Fibroblast of skin of left quadriceps (primary cell): ENCODE data around the gene OLFM2.
A peak's percentile ranks its signal among the peaks of the same experiment; 100 is the strongest.
"Not testable (repeated sequence)": the region's sequence is repeated elsewhere in the genome, so short reads cannot be mapped to it uniquely, and the experiment has no call there.

Experiments
- DNase-seq, 2 experiments: peaks; one replicate each; pipeline ENCODE4 v3.0.0-alpha.2; 2013; ENCODE audit warnings: low read depth in 2 of 2

The OLFM2 gene

DNA sequence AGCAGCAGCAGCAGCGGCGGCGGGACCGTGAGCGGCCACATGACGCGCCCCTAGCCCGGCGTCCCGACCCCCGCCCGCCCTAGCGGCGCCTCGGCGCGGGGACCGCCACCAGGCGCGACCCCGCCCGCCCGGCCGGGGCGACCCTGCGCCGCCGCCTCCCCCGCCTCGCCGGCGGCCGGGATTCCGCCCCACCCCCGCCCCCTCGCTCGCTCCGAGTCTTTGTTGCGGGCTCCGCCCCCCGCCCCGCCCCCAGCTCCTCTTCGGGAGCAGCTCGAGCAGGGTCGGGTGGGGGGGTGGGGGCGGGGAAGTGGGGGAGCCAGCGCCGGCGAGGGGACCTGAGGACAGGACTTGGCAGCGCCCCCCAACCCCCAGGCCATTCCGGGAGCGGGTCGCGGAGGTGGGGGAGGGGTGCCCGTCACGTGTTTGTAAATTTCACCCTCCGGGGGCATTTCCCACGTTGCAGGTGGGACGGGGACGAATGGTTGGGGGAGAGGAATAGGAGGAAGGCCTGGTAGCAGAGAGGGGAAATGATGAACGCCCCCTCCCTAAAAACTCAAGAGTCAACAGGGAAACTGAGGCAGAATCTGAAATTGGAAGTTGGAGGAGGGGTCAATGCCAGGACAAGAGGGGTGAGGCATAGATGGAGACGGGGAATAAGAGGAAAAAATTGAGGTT is at the start of gene OLFM2:
Gene OLFM2, minus strand, starts transcription at position 190 of the 675 bp plus-strand sequence. Its CDS starts 149 bp downstream, at position 41.
- DNase-seq = no peak

DNA sequence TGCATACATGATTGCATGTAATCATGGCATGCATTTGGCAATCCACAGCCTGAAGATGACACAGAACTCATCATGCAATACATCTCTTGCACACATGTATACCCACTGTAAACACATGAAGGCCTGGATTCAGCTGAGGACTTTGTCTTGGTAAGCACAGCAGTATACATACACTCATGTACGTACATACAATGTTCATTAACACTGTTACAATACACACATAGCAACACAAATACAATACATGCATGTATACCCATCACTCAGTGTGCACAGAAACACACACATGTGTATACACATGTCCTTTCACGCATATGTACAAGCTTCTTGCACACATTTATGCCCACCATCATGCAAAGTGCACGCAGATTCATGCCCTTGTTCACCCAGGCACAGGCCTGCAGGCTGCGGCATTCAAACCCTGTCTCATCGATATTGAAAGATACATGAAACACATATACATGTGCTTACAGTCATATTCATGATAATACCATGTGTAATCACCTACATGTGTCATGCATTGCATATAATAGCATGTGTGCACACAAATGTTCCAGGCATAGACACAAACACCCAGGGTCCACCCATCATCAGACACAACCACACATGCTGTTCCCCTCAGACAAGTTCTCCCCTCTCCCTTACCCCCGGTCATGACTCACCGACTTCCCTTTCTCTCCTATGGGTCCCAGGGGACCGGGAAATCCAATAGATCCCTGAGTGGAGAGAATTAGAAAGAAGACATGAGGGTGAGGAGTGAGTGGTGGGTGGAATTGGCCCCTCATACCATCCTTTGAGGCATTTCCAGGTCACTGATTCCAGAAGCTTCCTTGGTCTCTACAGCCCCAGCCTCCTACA is 45.3 kb upstream of the OLFM2 start:
- DNase-seq = peak; percentile 22 to 34

DNA sequence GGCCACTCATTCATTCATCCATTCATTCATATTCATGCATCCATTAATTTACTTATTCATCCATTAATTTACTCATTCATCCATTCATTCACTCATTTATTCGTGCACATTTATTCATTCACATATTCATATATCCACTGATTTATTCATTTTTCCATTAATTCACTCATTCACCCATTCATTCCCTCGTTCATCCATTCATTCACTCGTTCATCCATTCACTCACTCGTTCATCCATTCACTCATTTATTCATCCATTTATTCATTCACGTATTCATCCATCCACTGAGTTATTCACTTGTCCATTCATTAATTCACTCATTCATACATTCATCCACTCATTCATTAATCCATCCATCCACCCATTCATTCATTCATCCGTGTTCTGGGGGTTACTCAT is 35.8 kb upstream of the OLFM2 start:
- DNase-seq = no peak

DNA sequence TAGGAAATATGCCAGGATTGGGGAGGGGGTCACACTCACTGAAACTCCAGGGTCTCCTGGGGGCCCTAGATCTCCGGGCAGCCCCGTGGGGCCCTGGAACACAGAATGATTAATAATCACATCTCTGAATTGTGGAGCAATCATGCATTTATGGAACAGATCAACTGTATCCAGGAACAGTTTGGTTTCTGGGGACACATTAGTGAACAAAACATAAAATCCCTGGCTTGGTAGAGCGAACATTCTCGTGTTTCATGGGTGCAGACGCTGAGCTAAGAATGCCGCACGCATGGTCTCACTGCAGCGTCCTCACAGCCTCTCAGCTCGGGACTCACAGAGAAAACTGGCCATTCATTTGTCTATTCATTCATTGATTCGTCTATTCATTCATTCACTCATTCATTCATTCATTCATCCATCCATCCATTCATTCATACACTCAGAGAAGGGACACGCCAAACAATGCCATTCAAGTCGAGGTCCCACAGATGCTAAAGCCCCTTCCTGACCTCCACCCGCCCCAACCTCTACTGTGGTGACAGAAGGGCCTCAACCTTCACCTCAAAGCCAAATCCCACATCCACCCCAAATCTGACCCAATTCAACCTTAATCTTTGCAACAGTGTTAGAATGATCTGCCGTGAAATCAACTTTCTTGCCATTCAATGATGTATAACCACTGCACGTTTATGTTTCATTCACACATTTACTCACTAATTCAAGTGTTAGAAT is 35.0 kb upstream of the OLFM2 start:
- DNase-seq = no peak

DNA sequence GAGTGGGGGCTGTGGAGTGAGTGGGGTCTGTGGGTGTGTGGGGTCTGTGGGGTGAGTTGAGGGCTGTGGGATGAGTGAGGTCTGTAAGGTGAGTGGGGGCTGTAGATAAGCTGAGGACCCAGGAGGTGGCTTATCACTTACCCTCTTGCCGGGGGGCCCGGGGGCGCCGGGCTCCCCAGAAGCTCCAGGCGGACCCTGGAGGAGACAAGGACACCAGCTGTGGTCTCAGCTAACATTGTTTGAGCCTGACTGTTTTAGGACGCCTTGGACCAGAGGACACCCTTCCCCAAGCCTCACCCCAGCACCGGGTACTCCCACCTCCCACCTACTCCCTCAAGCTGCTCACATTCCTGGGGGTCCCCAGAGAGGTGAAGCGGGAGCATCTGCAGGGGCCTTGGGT is 34.2 kb upstream of the OLFM2 start:
- no peak for DNase-seq

DNA sequence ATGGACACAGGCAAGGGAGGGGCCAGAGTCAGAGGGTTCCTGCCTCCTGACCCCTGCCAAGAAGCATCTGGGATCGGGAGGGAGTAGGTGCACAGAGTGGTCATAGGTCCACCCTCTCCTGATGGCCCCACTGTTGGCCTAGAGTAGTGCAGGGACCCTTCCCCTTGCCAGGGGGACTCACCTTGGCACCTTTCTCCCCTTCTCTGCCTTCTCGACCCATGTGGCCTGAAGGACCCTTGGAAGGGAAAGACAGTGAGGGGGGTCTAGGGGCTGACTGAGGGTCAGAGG is 33.3 kb upstream of the OLFM2 start:
- no peak for DNase-seq

DNA sequence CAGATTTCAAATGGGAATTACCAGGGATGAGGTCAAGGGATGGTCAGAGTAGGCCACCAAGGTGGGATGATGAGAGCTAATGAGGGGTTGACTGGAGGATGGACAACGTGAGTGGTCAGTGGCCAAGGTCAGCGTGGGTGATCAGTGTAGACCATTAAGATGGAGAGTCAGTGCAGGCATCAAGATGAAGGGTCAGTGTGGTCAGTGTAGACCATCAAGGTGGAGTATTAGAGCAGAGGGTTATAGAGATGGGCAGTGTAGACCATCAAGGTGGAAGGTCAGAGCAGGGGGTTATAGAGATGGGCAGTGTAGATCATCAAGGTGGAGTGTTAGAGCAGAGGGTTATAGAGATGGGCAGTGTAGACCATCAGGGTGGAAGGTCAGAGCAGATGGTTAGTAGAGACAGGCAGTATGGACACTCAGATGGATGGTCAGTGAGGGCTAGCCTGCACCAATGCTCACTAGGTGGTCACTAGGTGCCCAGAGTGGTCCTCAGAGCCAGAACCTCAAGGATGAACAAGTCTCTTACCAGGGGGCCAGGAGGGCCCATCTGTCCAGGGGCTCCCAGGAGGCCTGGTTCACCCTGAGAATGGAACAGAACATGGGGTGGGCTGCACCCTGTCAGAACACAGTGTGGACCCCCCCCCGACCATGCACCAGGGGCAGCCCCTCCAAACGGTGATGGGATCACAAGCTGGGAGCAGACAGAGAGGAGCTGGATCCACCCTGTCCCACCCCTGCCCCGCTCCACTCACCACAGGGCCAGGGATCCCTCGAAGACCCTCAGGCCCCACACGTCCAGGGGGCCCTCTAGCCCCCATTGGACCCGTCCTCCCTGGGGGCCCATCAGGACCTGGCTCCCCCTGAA is 32.7 kb upstream of the OLFM2 start:
- DNase-seq = no peak

DNA sequence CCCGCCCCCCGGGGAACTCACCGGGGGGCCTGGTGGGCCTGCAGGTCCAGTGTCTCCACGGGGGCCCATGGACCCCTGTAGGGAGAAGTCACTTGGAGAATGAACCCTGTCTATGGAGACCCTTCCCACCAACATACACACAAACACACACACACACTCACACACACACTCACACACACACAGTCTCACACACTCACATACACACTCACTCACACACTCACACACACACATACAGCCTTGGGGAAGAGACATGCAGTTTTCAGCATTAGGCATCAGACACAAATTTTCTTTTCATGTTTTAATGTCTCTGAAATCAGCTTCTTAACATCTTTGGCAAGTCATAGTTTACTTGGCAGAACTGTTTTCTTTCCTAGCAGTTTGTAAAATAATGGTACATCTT is 31.0 kb upstream of the OLFM2 start:
- DNase-seq = no peak

DNA sequence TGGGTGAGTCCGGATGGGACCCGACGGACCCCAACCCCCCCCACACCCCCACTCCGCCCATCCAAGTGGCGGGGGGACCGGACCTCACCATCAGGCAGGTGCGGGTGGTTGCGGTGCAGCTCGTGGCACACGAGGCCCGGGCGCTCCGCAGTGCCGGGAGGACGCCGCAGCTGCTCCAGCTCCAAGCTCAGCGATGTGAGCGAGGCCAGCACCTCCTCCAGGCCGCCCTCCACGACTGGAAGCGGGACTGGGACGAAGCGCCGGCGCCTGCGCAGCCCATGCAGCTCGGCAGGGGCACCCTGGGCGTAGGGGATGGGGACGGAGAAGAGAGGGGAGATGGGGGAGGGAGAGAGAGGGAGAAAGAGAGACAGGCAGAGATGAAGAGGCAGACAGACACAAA is 30.1 kb upstream of the OLFM2 start:
- no peak for DNase-seq

DNA sequence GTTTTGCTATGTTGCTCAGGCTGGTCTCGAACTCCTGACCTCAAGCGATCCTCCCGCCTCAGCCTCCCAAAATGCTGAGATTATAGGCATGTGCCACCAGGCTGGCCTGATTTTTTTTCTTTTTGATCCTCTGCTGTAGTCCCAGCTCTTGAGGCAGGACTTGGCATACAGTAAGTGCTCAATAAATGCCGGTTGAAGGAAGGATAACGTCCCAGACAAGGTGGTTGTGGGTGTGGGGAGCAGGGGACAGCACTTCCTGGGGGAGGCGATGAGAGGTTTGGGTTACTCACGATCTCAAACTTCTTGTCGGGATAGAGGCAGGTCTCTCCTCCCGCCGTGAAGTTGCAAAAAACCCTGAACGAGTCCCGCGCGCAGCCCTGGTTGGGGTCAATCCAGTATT is 29.7 kb upstream of the OLFM2 start:
- no peak for DNase-seq

DNA sequence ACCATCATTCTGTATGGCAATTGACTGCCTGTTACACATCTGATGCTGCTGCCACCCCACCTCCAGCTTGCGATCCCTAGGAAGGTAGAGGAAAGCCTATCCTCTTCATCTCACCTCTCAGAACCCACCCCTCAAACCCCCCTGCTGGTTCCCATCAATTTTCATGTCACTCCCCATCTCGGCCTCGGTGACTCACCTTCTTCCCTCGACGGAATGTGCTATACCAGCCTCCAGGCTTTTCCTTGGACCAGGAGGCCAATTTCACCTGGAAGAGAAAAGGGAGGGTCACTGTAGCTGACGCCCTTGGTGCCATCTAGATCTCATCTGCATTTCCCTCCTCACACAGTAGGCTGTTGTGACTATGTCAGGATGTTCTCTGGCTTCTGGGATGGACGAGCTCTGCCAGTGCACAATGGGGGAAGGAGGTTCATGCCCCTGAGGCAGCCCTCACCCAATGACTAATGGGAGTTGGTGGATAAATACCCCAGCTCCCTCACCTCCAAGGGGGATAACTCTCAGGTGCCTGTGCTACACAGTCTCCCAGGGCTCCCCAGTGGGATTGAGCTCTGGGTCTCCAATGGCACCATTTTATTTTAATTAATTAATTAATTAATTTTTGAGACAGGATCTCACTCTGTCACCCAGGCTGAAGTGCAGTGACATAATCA is 26.4 kb upstream of the OLFM2 start:
- no peak for DNase-seq

DNA sequence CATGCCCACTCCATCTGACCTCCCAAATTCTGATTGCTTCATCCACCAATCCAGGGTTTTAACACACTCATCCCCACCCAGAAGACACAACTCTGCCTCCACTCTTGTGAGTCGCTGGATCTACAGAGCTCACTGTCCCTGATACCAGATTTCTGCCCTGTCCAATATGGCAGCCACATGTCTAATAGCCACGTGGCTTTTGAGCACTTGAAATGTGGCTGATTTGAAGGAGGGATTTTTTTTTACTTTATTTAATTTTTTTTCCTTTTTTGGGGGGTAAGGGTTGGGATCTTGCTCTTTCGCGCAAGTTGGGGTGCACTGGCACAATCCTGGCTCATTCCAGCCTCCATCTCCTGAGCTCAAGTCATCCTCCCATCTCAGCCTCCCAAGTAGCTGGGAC is 24.8 kb upstream of the OLFM2 start:
- DNase-seq = no peak

DNA sequence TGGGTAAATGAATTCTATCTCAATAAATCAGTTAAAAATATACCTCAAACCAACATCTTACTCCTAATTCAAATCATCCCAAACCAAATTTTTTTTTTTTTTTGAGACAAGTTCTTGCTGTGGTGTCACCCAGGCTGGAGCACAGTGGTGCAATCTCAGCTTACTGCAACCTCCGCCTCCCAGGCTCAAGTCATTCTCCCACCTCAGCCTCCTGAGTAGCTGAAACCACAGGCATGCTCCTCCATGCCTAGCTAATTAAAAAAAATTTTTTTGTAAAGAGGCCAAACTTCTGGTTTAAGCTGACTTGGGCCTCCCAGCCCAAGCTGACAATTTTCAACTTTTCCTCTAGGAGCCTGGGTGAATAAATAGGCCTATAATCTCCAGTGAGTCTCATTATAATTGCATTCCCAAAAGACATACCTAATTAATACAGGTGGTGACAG is 22.1 kb upstream of the OLFM2 start:
- peak; percentile 94 to 95 for DNase-seq

DNA sequence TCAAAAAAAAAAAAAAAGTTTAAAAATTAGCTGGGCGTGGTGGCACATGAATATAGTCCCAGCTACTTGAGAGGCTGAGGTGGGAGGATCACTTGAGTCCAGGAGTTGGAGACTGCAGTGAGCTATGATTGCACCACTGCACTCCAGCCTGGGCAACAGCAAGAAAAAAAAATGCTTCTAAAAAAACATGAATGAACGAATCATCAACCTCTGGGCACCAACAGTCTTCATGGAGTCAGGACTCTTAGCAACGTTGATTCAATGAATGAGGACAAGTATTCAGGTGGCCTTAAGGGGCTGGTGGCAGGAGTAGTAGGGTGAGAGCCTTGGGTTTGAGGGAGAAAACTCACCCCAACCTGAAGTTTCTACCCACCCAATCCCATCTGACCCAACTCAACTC is 20.6 kb upstream of the OLFM2 start:
- no peak for DNase-seq

DNA sequence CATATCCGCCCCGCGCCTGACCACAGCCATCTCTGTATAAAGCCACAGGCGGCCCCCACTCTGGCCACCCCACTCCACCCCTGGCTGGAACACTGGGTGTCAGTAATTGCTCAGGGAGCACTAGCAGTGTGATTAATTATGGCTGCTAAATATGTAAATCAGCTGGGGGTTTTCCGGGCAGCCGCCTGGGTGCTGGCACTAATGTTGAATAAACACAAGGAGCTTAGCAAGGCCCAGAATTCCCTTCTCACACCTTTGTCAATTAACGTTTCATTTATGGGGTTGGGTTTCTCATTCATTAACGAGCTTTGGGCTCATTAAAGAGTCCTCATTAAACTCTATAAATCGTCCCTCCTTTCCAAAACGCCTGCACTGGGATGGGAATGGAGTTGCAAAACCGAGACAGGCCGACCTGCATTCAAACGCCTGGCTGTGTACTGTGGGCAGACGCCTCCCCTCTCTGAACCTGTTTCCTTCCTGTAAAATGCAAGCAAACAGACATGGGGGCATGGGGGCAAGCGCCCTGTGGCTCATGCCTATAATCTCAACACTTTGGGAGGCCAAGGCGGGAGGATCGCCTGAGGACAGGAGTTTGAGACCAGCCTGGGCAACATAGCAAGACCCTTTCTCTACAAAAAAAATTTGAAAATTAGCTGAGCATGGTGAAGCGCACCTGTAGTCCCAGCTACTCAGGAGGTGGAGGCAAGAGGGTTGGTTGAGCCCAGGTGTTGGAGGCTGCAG is 17.7 kb upstream of the OLFM2 start:
- DNase-seq = no peak

DNA sequence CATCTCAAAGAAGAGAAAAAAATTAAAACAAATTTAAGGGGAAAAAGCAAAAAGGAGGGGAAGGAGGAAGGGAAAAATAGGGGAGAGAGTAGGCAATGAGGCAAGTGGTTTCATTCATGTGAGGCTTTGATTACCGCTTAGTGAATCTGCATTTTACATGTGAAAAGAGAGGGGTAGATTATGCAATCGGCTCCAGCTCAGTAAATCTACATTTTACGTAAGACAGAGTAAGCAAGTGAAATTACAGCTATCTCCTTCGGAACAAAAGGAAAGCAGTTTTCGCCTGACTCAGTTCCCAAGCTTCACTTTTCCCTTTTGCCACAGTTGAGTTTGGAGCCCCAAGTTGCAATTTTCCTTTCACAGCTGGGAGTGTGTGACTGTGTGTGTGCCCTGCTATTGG is 16.0 kb upstream of the OLFM2 start:
- DNase-seq = no peak

DNA sequence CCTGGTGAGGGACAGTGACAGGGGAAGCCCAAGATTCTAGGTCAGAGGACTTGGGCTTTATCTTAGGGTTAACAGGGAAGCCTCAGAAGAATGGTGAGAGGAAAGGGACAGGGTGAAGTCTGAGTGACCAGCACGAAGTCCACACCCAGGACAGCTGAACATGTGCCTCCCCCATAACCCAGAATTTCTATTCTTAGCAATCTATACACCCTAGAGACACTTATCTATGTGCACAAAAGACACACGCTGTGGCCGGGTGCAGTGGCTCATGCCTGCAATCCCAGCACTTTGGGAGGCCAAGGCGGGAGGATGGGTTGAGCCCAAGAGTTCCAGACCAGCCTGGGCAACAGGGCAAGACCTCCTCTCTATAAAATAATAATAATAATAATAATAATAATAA is 11.1 kb upstream of the OLFM2 start:
- no peak for DNase-seq

DNA sequence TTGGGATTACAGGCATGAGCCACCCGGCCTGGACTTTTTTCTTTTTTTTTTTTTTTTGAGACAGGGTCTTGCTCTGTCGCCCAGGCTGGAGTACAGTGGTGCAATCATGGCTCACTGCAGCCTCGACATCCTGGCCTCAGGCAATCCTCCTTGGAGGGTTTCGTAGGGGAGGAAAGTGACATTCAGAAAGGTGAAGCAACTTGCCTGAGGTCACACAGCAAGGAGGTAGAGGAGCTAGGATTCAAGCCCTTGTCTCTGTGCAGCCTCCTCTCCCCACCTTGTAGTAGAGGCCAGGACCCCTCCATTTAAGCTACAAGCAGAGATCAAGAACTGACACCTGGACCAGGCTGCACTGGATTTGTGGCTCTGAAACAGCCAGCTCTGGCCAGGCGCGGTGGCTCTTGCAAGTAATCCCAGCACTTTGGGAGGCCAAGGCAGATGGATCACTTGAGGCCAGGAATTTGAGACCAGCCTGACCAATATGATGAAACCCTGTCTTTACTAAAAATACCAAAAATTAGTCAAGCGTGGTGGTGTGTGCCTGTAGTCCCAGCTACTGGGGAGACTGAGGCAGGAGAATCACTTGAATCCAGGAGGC is 10.3 kb upstream of the OLFM2 start:
- not testable (repeated sequence) for DNase-seq

DNA sequence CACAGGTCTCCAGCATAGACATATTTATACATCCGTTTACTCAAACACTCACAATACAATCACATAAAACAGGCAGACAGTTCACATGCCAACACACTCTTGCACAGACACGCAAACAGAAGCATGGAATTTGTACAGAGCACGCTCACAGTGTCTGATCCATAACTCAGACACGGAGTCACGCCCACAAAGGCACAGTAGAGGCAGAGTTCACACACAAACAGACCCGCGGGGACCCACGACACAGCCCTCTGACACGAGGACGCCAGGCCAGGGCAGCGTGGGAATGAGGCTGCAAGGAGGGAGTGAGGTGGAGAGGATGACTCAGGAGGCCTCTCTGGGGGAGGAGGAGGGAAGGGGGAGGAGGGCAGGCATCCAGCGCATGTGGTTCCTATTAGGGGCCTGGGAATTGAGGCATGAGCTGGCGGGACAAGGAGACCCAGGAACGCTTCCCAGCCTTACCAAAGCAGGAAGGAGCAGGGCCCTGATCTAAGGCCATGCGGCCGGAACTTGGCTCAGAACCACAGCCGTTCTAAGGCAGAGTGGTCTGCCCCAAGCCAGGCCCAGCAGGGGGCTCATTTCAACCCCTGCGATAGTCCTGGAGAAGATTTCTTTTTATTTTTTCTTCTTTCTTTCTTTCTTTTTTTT is 9.1 kb upstream of the OLFM2 start:
- DNase-seq = peak; percentile 98

DNA sequence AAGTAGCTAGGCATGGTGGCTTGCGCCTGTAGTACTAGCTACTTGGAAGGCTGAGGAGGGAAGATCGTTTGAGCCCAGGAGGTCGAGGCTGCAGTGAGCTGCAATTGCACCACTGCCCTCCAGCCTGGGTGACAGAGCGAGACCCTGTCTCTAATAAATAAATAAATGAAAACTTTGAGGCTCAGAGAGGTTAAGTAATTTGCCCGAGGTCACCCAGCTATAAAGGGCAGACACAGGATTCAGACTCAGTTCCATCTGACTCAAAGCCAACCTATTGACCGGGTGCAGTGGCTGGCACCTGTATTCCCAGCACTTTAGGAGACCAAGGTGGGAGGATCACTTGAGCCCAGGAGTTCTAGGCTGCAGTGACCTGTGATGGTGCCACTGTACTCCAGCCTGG is 7.4 kb upstream of the OLFM2 start:
- no peak for DNase-seq
